Stimulated activated CD8-positive, alpha-beta memory T cell treated with anti-CD3 and anti-CD28 coated beads, Interleukin-7, amount 100 ng/mL, for 48 hours (primary cell): Measurements from ENCODE around the gene NPIPA7.
"Not testable (repeated sequence)": the region's sequence is repeated elsewhere in the genome, so short reads cannot be mapped to it uniquely, and the experiment has no call there.

Experiments used
- DNase-seq, 2 donors: peaks; one replicate each; pipeline ENCODE4 v3.0.0-alpha.2; 2020; ENCODE audit warnings: low read depth in 1 of 2; ENCODE audit errors: extremely low read depth in 1 of 2

NPIPA7 gene

GRCh38 chr16:16378840-16379239 is at the start of gene NPIPA7:
TSS of gene NPIPA7 (plus strand) at chr16:16379140. CDS start at chr16:16379245, 105 bp downstream.
- DNase-seq, result not testable (repeated sequence)

GRCh38 chr16:16331466-16331865 is 47.5 kb upstream of the NPIPA7 start:
- DNase-seq, result not testable (repeated sequence)

- not testable (repeated sequence) for DNase-seq
Measured at GRCh38 chr16:16357556-16357955, 21.4 kb upstream of the NPIPA7 start.

- not testable (repeated sequence) for DNase-seq
Measured at GRCh38 chr16:16358539-16359240, 20.2 kb upstream of the NPIPA7 start.

- DNase-seq, result not testable (repeated sequence)
Measured at GRCh38 chr16:16363595-16363994, 15.3 kb upstream of the NPIPA7 start.

- DNase-seq, result not testable (repeated sequence)
Measured at GRCh38 chr16:16364100-16364499, 14.8 kb upstream of the NPIPA7 start.

- not testable (repeated sequence) for DNase-seq
Measured at GRCh38 chr16:16364701-16365100, 14.2 kb upstream of the NPIPA7 start.

GRCh38 chr16:16365319-16365718 is 13.6 kb upstream of the NPIPA7 start:
- not testable (repeated sequence) for DNase-seq

GRCh38 chr16:16365851-16366250 is 13.1 kb upstream of the NPIPA7 start:
- not testable (repeated sequence) for DNase-seq

GRCh38 chr16:16366552-16367284 is 12.2 kb upstream of the NPIPA7 start:
- not testable (repeated sequence) for DNase-seq

- DNase-seq, result not testable (repeated sequence)
Measured at GRCh38 chr16:16367285-16367628, 11.7 kb upstream of the NPIPA7 start.

- DNase-seq, result not testable (repeated sequence)
Measured at GRCh38 chr16:16369081-16369856, 9.7 kb upstream of the NPIPA7 start.

GRCh38 chr16:16371136-16371735 is 7.7 kb upstream of the NPIPA7 start:
- DNase-seq, result not testable (repeated sequence)

GRCh38 chr16:16374192-16374591 is 4.7 kb upstream of the NPIPA7 start:
- DNase-seq, result not testable (repeated sequence)

- not testable (repeated sequence) for DNase-seq
Measured at GRCh38 chr16:16399685-16400084, 20.7 kb downstream of the NPIPA7 start.

- DNase-seq, result not testable (repeated sequence)
Measured at GRCh38 chr16:16402333-16402732, 23.4 kb downstream of the NPIPA7 start.

- not testable (repeated sequence) for DNase-seq
Measured at GRCh38 chr16:16404283-16404682, 25.3 kb downstream of the NPIPA7 start.

GRCh38 chr16:16405421-16405820 is 26.5 kb downstream of the NPIPA7 start:
- DNase-seq, result not testable (repeated sequence)

- not testable (repeated sequence) for DNase-seq
Measured at GRCh38 chr16:16408430-16408829, 29.5 kb downstream of the NPIPA7 start.

- not testable (repeated sequence) for DNase-seq
Measured at GRCh38 chr16:16413773-16414172, 34.8 kb downstream of the NPIPA7 start.

GRCh38 chr16:16417071-16417470 is 38.1 kb downstream of the NPIPA7 start:
- DNase-seq, result not testable (repeated sequence)
